ENCODE results near the gene TMEM184B.

Gene TMEM184B

GRCh38 chr22:38196791-38197419 lies 75.9 kb downstream of the TMEM184B start:
- Histone ChIP-seq H3K4me2 (ENCODE audit: low read length) (no peak overlapping the region), H3K23ac (ENCODE audit: low read length) (no peak overlapping the region), H3K27me3 (ENCODE audit: insufficient read depth, low read length) (no peaks in the 10 kb centered on the region), H2BK5ac (ENCODE audit: low read depth, low read length, poor library complexity) (no peak overlapping the region), H3K14ac (ENCODE audit: low read length) (no peak overlapping the region), H3K79me2 (ENCODE audit: control insufficient read depth, insufficient read depth, low read length, poor library complexity) (peaks cover under 1% of the 10 kb centered on the region), H4K91ac (ENCODE audit: low read depth, low read length) (no peak overlapping the region), H4K12ac (ENCODE audit: low read depth, low read length) (no peak overlapping the region), H2AK5ac (ENCODE audit: low read length) (no peak overlapping the region), H4K8ac (ENCODE audit: low read depth, low read length) (no peak overlapping the region), H3K27ac (ENCODE audit: low read depth, low read length) (no peak overlapping the region), H2BK12ac (ENCODE audit: low read length) (no peak overlapping the region), H3K4me1 (ENCODE audit: control insufficient read depth in 1 of 2, insufficient read depth in 2 of 2, low read length in 2 of 2) (peaks cover 4 to 7% of the 10 kb centered on the region in 2 experiments), H3K36me3 (ENCODE audit: control insufficient read depth in 1 of 2, insufficient read depth in 2 of 2, low read length in 2 of 2) (no peaks in the 10 kb centered on the region), H3K4me3 (ENCODE audit: low read depth, low read length) (no peak overlapping the region), H3K9me3 (ENCODE audit: insufficient read depth, low read depth, low read length) (no peaks in the 10 kb centered on the region), H2BK120ac (ENCODE audit: insufficient read depth, low read length, poor library complexity) (no peak overlapping the region), H3K9ac (ENCODE audit: low read length) (no peak overlapping the region), H2AFZ (ENCODE audit: insufficient read depth, low read length, poor library complexity) (no peak overlapping the region), H3K79me1 (ENCODE audit: low read length) (peaks cover 5% of the 10 kb centered on the region), H3K4ac (ENCODE audit: low read depth, low read length) (no peak overlapping the region), H3K18ac (ENCODE audit: low read length) (no peak overlapping the region)
- peak in 1 of 2 donors; percentile 3 for DNase-seq
- WGBS (ENCODE audit: extremely low coverage, insufficient coverage, insufficient read length) = no CpG with 5 or more reads among the region's 19 CpGs

GRCh38 chr22:38193580-38193979 lies 79.2 kb downstream of the TMEM184B start:
- Histone ChIP-seq H3K36me3 (ENCODE audit: control insufficient read depth in 1 of 2, insufficient read depth in 2 of 2, low read length in 2 of 2) (no peaks in the 10 kb centered on the region), H3K23ac (ENCODE audit: low read length) (no peak overlapping the region), H2BK120ac (ENCODE audit: insufficient read depth, low read length, poor library complexity) (no peak overlapping the region), H3K79me1 (ENCODE audit: low read length) (peaks cover under 1% of the 10 kb centered on the region), H3K4me3 (ENCODE audit: low read depth, low read length) (no peak overlapping the region), H3K9me3 (ENCODE audit: insufficient read depth, low read depth, low read length) (no peaks in the 10 kb centered on the region), H3K27me3 (ENCODE audit: insufficient read depth, low read length) (no peaks in the 10 kb centered on the region), H3K4me1 (ENCODE audit: control insufficient read depth in 1 of 2, insufficient read depth in 2 of 2, low read length in 2 of 2) (peaks cover 0 to 4% of the 10 kb centered on the region in 2 experiments), H4K12ac (ENCODE audit: low read depth, low read length) (no peak overlapping the region), H2AK5ac (ENCODE audit: low read length) (no peak overlapping the region), H2BK12ac (ENCODE audit: low read length) (no peak overlapping the region), H3K79me2 (ENCODE audit: control insufficient read depth, insufficient read depth, low read length, poor library complexity) (no peaks in the 10 kb centered on the region), H3K18ac (ENCODE audit: low read length) (no peak overlapping the region), H4K91ac (ENCODE audit: low read depth, low read length) (no peak overlapping the region), H2BK5ac (ENCODE audit: low read depth, low read length, poor library complexity) (no peak overlapping the region), H3K4me2 (ENCODE audit: low read length) (no peak overlapping the region), H3K4ac (ENCODE audit: low read depth, low read length) (no peak overlapping the region), H3K14ac (ENCODE audit: low read length) (no peak overlapping the region), H3K9ac (ENCODE audit: low read length) (no peak overlapping the region), H2AFZ (ENCODE audit: insufficient read depth, low read length, poor library complexity) (no peak overlapping the region), H3K27ac (ENCODE audit: low read depth, low read length) (no peak overlapping the region), H4K8ac (ENCODE audit: low read depth, low read length) (no peak overlapping the region)
- peak in 1 of 2 donors; percentile 45 for DNase-seq
- WGBS (ENCODE audit: extremely low coverage, insufficient coverage, insufficient read length) = no CpG with 5 or more reads among the region's 6 CpGs

- WGBS (ENCODE audit: extremely low coverage, insufficient coverage, insufficient read length) = no CpG with 5 or more reads among the region's 3 CpGs
These were observed 80.3 kb downstream of the TMEM184B start for GRCh38 chr22:38192475-38192863.

GRCh38 chr22:38191731-38192474 lies 80.9 kb downstream of the TMEM184B start:
- no peaks in the 10 kb centered on the region for H3K36me3 ChIP-seq (ENCODE audit: control insufficient read depth in 1 of 2, insufficient read depth in 2 of 2, low read length in 2 of 2)
- H3K9me3 ChIP-seq (ENCODE audit: insufficient read depth, low read depth, low read length) = no peaks in the 10 kb centered on the region
- no peak overlapping the region for H3K23ac ChIP-seq (ENCODE audit: low read length)
- H3K18ac ChIP-seq (ENCODE audit: low read length) = no peak overlapping the region
- H4K8ac ChIP-seq (ENCODE audit: low read depth, low read length) = no peak overlapping the region
- peaks cover 3% of the 10 kb centered on the region for H3K79me1 ChIP-seq (ENCODE audit: low read length)
- no peak overlapping the region for H3K27ac ChIP-seq (ENCODE audit: low read depth, low read length)
- no peak overlapping the region for H3K14ac ChIP-seq (ENCODE audit: low read length)
- H2AK5ac ChIP-seq (ENCODE audit: low read length) = no peak overlapping the region
- H3K4me1 ChIP-seq (ENCODE audit: control insufficient read depth in 1 of 2, insufficient read depth in 2 of 2, low read length in 2 of 2) = peaks cover 0 to 4% of the 10 kb centered on the region in 2 experiments
- DNase-seq = peak; percentile 86 to 88
- no peaks in the 10 kb centered on the region for H3K79me2 ChIP-seq (ENCODE audit: control insufficient read depth, insufficient read depth, low read length, poor library complexity)
- no peak overlapping the region for H2BK12ac ChIP-seq (ENCODE audit: low read length)
- no peak overlapping the region for H2BK120ac ChIP-seq (ENCODE audit: insufficient read depth, low read length, poor library complexity)
- WGBS (ENCODE audit: extremely low coverage, insufficient coverage, insufficient read length) = no CpG with 5 or more reads among the region's 10 CpGs
- H3K4ac ChIP-seq (ENCODE audit: low read depth, low read length) = no peak overlapping the region
- no peaks in the 10 kb centered on the region for H3K27me3 ChIP-seq (ENCODE audit: insufficient read depth, low read length)
- H3K4me3 ChIP-seq (ENCODE audit: low read depth, low read length) = no peak overlapping the region
- H3K4me2 ChIP-seq (ENCODE audit: low read length) = no peak overlapping the region
- no peak overlapping the region for H2AFZ ChIP-seq (ENCODE audit: insufficient read depth, low read length, poor library complexity)
- H4K12ac ChIP-seq (ENCODE audit: low read depth, low read length) = no peak overlapping the region
- H2BK5ac ChIP-seq (ENCODE audit: low read depth, low read length, poor library complexity) = no peak overlapping the region
- H4K91ac ChIP-seq (ENCODE audit: low read depth, low read length) = no peak overlapping the region
- no peak overlapping the region for H3K9ac ChIP-seq (ENCODE audit: low read length)

More at GRCh38 chr22:38192475-38192863, 80.3 kb downstream of the TMEM184B start:
- Histone ChIP-seq H3K4me1 (ENCODE audit: control insufficient read depth in 1 of 2, insufficient read depth in 2 of 2, low read length in 2 of 2) (peaks cover 0 to 4% of the 10 kb centered on the region in 2 experiments), H3K9me3 (ENCODE audit: insufficient read depth, low read depth, low read length) (no peaks in the 10 kb centered on the region), H4K8ac (ENCODE audit: low read depth, low read length) (no peak overlapping the region), H2AK5ac (ENCODE audit: low read length) (no peak overlapping the region), H2BK120ac (ENCODE audit: insufficient read depth, low read length, poor library complexity) (no peak overlapping the region), H3K4ac (ENCODE audit: low read depth, low read length) (no peak overlapping the region), H3K14ac (ENCODE audit: low read length) (no peak overlapping the region), H3K9ac (ENCODE audit: low read length) (no peak overlapping the region), H3K27me3 (ENCODE audit: insufficient read depth, low read length) (no peaks in the 10 kb centered on the region), H2AFZ (ENCODE audit: insufficient read depth, low read length, poor library complexity) (no peak overlapping the region), H3K4me3 (ENCODE audit: low read depth, low read length) (no peak overlapping the region), H3K79me1 (ENCODE audit: low read length) (peaks cover 3% of the 10 kb centered on the region), H3K18ac (ENCODE audit: low read length) (no peak overlapping the region), H4K12ac (ENCODE audit: low read depth, low read length) (no peak overlapping the region), H3K36me3 (ENCODE audit: control insufficient read depth in 1 of 2, insufficient read depth in 2 of 2, low read length in 2 of 2) (no peaks in the 10 kb centered on the region), H2BK12ac (ENCODE audit: low read length) (no peak overlapping the region), H3K4me2 (ENCODE audit: low read length) (no peak overlapping the region), H3K27ac (ENCODE audit: low read depth, low read length) (no peak overlapping the region), H3K79me2 (ENCODE audit: control insufficient read depth, insufficient read depth, low read length, poor library complexity) (no peaks in the 10 kb centered on the region), H2BK5ac (ENCODE audit: low read depth, low read length, poor library complexity) (no peak overlapping the region), H3K23ac (ENCODE audit: low read length) (no peak overlapping the region), H4K91ac (ENCODE audit: low read depth, low read length) (no peak overlapping the region)
- DNase-seq = no peak

Data from trophoblast cell (in vitro differentiated cells and primary cell).